PC-3 (cell line): ENCODE results near the gene DAND5. TPM values are rescaled to one million over a fixed set of nuclear protein-coding genes. Genes with fewer than 3 reads are reported as not detected.

Source experiments
- ATAC-seq: fragments of 200-7000 bp; cut with Tn5 transposase; 2 replicates; pipeline ENCODE4 v1.9.1; 2020; ENCODE audit warnings: mild to moderate bottlenecking, moderate library complexity
- BruUV-seq: library from RNA; stranded (reverse); fragments of 400-500 nt; replicated peaks from 2 replicates; lab custom pipeline; 2021; lab: Mats Ljungman, UMichigan
- CTCF ChIA-PET: fragments of 300-600 bp; sonication (Branson Sonifier 250); formaldehyde crosslinking; loops from one replicate; lab custom pipeline; 2022; ENCODE audit warnings: antibody characterized with exemption; lab: Charles Lee
- POLR2A ChIA-PET: fragments of 300-600 bp; sonication (Branson Sonifier 250); formaldehyde crosslinking; loops from one replicate; lab custom pipeline; 2022; ENCODE audit warnings: antibody characterized with exemption; ENCODE audit not compliant: unreplicated experiment; lab: Charles Lee
- DNase-seq: peaks from one replicate; pipeline ENCODE4 v3.0.0-alpha.2; 2015
- H2AFZ ChIP-seq: fragments of 300-600 bp; sonication (generic); 2 replicates; pipeline ENCODE4 v1.6.0; 2016; ENCODE audit warnings: antibody characterized with exemption, low read length
- H3F3A ChIP-seq: fragments of 300-600 bp; sonication (generic); one replicate; pipeline ENCODE4 v1.6.0; 2017; ENCODE audit warnings: antibody characterized with exemption, low read length, control low read depth, mild to moderate bottlenecking; ENCODE audit not compliant: unreplicated experiment
- H3K27ac ChIP-seq: fragments of 300-600 bp; sonication (generic); 2 replicates; pipeline ENCODE4 v1.5.1; 2016; ENCODE audit warnings: mild to moderate bottlenecking, low read length
- H3K27me3 ChIP-seq: fragments of 300-600 bp; sonication (generic); 2 replicates; pipeline ENCODE4 v1.6.1; 2016; ENCODE audit warnings: low read length, mixed read lengths
- H3K36me3 ChIP-seq: fragments of 300-600 bp; sonication (generic); 2 replicates; pipeline ENCODE4 v1.6.1; 2016; ENCODE audit warnings: low read depth, mixed run types, low read length, mixed read lengths
- H3K4me1 ChIP-seq: fragments of 300-600 bp; sonication (generic); 2 replicates; pipeline ENCODE4 v1.5.1; 2016; ENCODE audit warnings: low read length; ENCODE audit not compliant: insufficient read depth
- H3K4me2 ChIP-seq: fragments of 300-600 bp; sonication (generic); 2 replicates; pipeline ENCODE4 v1.6.0; 2016; ENCODE audit warnings: low read length
- H3K4me3 ChIP-seq: fragments of 300-600 bp; sonication (generic); 2 replicates; pipeline ENCODE4 v1.5.1; 2016; ENCODE audit warnings: mild to moderate bottlenecking, low read length, mixed read lengths
- H3K79me2 ChIP-seq: fragments of 300-600 bp; sonication (generic); 2 replicates; pipeline ENCODE4 v1.6.1; 2017; ENCODE audit warnings: low read length, mixed read lengths
- H3K9ac ChIP-seq: fragments of 300-600 bp; sonication (generic); 2 replicates; pipeline ENCODE4 v1.6.0; 2016; ENCODE audit warnings: mild to moderate bottlenecking, low read length
- H3K9me2 ChIP-seq: fragments of 300-600 bp; sonication (generic); replicated peaks from 2 replicates; pipeline ENCODE4 v1.6.1; 2016; ENCODE audit warnings: mixed run types, low read length, mixed read lengths
- H3K9me3 ChIP-seq: fragments of 300-600 bp; sonication (generic); 2 replicates; pipeline ENCODE4 v1.6.1; 2016; ENCODE audit warnings: low read length, mixed read lengths
- H4K20me1 ChIP-seq: fragments of 300-600 bp; sonication (generic); 2 replicates; pipeline ENCODE4 v1.6.1; 2016; ENCODE audit warnings: low read length, mixed read lengths
- EZH2 ChIP-seq: fragments of 300-600 bp; sonication (generic); IDR thresholded peaks from one replicate; pipeline ENCODE4 v1.6.1; 2017; ENCODE audit warnings: antibody characterized with exemption, mild to moderate bottlenecking, low read length; ENCODE audit not compliant: unreplicated experiment
- EZH2phosphoT487 ChIP-seq: fragments of 300-600 bp; sonication (generic); IDR thresholded peaks from 2 replicates; pipeline ENCODE4 v1.6.1; 2018; ENCODE audit warnings: mild to moderate bottlenecking, antibody characterized with exemption, low read length, borderline replicate concordance
- intact Hi-C: fragments of 100-400 bp; cut with micrococcal nuclease; formaldehyde crosslinking; loops from 2 replicates; pipeline ENCODE4 v1.9.0; 2023
- total RNA-seq: library from RNA; depleted of rRNA; stranded (reverse); fragments of >200 nt; gene quantifications from 2 replicates; pipeline ENCODE4 v1.2.3, GENCODE V29; 2014
- TF ChIP-seq, protein P1 (sequence below): fragments of 300-600 bp; sonication (generic); conservative IDR thresholded peaks from 2 replicates; pipeline ENCODE4 v1.5.1; 2017; ENCODE audit warnings: antibody characterized with exemption, low read depth, mild to moderate bottlenecking, low read length

Gene DAND5
- total RNA-seq, 1 experiment from 2014 or later = 0.55 TPM

DNA sequence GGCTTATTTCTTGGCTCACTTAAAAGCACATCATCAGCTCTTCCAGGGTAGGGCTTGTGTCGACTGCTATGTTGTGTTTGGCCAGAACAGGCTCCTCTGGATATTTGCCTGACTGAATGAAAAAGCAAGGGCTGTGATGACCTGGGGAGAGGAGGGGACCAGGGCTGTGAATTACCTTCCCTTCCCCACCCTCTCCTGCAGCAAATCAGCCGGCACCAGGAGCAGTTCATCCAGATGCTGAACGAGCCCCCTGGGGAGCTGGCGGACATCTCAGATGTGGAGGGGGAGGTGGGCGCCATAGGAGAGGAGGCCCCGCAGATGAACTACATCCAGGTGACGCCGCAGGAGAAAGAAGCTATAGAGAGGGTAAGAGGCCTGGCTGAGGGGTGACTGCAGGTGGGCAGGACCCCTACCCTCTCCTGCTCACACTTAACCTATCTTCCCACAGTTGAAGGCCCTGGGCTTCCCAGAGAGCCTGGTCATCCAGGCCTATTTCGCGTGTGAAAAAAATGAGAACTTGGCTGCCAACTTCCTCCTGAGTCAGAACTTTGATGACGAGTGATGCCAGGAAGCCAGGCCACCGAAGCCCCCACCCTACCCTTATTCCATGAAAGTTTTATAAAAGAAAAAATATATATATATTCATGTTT, 16.8 kb upstream of the DAND5 start:
- Histone ChIP-seq H4K20me1 (no peaks in the 10 kb centered on the region), H3K27me3 (no peaks in the 10 kb centered on the region), H3K27ac (peak overlapping the region; percentile 87), H3K9me3 (no peaks in the 10 kb centered on the region), H3K4me2 (no peak overlapping the region), H2AFZ (no peak overlapping the region), H3K9me2 (no peaks in the 10 kb centered on the region), H3K4me3 (no peak overlapping the region), H3K9ac (peak overlapping the region; percentile 51), H3K4me1 (peaks cover 20% of the 10 kb centered on the region), H3F3A (peaks cover 5% of the 10 kb centered on the region), H3K36me3 (peaks cover 41% of the 10 kb centered on the region), H3K79me2 (peaks cover 61% of the 10 kb centered on the region)
- BruUV-seq = no TSS peak
- intact Hi-C loops = no loop called here
- ATAC-seq (peak; percentile 14), DNase-seq (peak; percentile 60)
- ChIA-PET CTCF (interaction anchor here (0.5 to 0.6 kb wide), 2 partner anchors 13 to 25 kb away, joined by 3 read pairs; no protein-coding TSS in a partner anchor), POLR2A (no interaction called here)
- TF ChIP-seq EZH2 (no peak), EZH2phosphoT487 (no peak)

DNA sequence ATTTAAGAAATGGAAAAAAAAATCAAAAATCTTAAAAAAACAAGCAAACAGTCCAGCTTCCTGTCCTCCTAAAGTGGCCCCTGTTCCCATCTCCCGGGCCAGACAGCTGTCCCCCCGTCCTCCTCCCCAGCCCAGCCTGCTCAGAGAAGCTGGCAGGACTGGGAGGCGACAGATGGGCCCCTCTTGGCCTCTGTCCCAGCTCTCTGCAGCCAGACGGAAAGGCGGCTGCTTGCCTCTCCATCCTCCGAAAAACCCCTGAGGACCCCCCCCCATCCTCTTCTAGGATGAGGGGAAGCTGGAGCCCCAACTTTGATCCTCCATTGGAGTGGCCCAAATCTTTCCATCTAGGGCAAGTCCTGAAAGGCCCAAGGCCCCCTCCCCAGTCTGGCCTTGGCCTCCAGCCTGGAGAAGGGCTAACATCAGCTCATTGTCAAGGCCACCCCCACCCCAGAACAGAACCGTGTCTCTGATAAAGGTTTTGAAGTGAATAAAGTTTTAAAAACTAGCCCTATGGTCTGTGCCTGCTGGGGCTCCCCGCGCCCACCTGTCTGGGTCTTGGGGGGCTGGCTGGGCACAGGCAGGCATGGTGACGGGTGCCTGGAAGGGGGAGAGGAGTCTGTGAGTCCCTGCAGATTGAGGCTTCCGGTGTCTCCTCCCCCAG, 16.1 kb upstream of the DAND5 start:
- CTCF ChIA-PET = interaction anchor here (0.6 kb wide), 1 partner anchor 13 kb away, joined by 3 read pairs; no protein-coding TSS in a partner anchor
- no peak for ATAC-seq
- intact Hi-C loops = no loop called here
- no peak for DNase-seq
- Histone ChIP-seq H3K9me2 (no peaks in the 10 kb centered on the region), H3K27ac (peak overlapping the region; percentile 87), H3K4me2 (no peak overlapping the region), H3K4me1 (peaks cover 20% of the 10 kb centered on the region), H3F3A (peaks cover 5% of the 10 kb centered on the region), H3K79me2 (peaks cover 57% of the 10 kb centered on the region), H3K27me3 (no peaks in the 10 kb centered on the region), H3K9ac (peak overlapping the region; percentile 33), H4K20me1 (no peaks in the 10 kb centered on the region), H3K4me3 (no peak overlapping the region), H3K9me3 (no peaks in the 10 kb centered on the region), H2AFZ (no peak overlapping the region), H3K36me3 (peaks cover 35% of the 10 kb centered on the region)
- TF ChIP-seq EZH2phosphoT487 = no peak
- no peak for TF ChIP-seq EZH2
- TF ChIP-seq, protein P1, sequence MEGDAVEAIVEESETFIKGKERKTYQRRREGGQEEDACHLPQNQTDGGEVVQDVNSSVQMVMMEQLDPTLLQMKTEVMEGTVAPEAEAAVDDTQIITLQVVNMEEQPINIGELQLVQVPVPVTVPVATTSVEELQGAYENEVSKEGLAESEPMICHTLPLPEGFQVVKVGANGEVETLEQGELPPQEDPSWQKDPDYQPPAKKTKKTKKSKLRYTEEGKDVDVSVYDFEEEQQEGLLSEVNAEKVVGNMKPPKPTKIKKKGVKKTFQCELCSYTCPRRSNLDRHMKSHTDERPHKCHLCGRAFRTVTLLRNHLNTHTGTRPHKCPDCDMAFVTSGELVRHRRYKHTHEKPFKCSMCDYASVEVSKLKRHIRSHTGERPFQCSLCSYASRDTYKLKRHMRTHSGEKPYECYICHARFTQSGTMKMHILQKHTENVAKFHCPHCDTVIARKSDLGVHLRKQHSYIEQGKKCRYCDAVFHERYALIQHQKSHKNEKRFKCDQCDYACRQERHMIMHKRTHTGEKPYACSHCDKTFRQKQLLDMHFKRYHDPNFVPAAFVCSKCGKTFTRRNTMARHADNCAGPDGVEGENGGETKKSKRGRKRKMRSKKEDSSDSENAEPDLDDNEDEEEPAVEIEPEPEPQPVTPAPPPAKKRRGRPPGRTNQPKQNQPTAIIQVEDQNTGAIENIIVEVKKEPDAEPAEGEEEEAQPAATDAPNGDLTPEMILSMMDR = no peak
- POLR2A ChIA-PET = no interaction called here
- TSS peak; percentile 73 for BruUV-seq

DNA sequence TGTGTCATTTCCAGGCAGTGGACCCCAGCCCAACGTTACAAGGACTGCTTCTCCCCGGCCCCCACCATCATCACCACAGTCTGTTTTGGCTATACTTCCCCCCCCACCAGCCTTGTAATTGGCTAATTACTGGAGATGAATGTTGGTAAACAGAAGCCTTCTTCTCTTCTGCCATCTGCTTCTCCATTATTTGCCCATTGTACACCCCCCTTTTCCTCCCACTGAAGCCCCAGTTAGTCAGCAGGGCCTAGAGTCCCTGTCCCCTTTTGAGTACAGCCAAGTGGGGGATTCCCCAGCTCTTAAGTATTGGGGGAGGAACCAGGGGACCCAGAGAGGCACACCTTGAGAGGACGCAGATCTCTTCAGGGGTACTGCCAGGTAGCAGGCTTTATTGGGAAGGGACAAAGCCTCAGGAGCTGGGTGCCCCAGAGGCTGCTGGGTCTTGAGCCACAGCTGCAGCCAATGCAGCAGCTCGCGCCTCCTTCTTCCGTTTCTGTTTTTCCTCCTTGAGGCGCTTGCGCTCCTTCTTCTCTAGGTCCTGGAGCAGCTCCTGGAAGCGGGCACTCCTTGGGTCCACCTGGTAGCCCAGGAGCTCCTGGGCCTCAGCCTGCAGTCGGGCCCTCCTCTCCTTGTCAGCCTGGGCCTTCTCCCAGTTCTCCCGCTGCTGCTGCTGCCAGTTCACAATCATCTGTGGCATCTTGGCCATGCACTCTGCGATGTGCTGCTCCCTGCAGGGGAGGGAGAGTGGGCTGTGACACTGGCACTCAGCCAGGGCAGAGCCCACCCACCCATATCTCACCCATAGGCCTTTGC, 15.4 kb upstream of the DAND5 start:
- POLR2A ChIA-PET = no interaction called here
- Histone ChIP-seq H3K27ac (peak overlapping the region; percentile 87), H4K20me1 (no peaks in the 10 kb centered on the region), H3K9ac (peak overlapping the region; percentile 33), H3K4me3 (no peak overlapping the region), H3K9me3 (no peaks in the 10 kb centered on the region), H3K79me2 (peaks cover 54% of the 10 kb centered on the region), H3K9me2 (no peaks in the 10 kb centered on the region), H3F3A (peaks cover 5% of the 10 kb centered on the region), H3K27me3 (no peaks in the 10 kb centered on the region), H3K36me3 (peaks cover 27% of the 10 kb centered on the region; the same call in 1 of the 2 replicates), H3K4me2 (peak overlapping the region; percentile 87; the same call in 1 of the 2 replicates), H3K4me1 (peaks cover 20% of the 10 kb centered on the region), H2AFZ (no peak overlapping the region)
- TF ChIP-seq EZH2phosphoT487 = no peak
- no peak for TF ChIP-seq EZH2
- TF ChIP-seq, protein P1 = no peak
- BruUV-seq = no TSS peak
- CTCF ChIA-PET = no interaction called here
- no peak for ATAC-seq
- DNase-seq = no peak
- intact Hi-C loops = no loop called here
